22Rv1 (cell line): ENCODE measurements around the gene HCN3.

Experiments
- H3K27ac ChIP-seq: fragments of 450-650 bp; 2 replicates; pipeline ENCODE4 v1.5.1; 2017
- ZFX ChIP-seq: fragments of 450-650 bp; IDR thresholded peaks from 2 replicates; pipeline ENCODE4 v1.6.1; 2017; ENCODE audit warnings: antibody characterized with exemption, borderline replicate concordance
- TF ChIP-seq, protein P1 (sequence below): fragments of 450-650 bp; IDR thresholded peaks from 2 replicates; pipeline ENCODE4 v1.5.1; 2017; ENCODE audit warnings: mild to moderate bottlenecking

The HCN3 gene

DNA sequence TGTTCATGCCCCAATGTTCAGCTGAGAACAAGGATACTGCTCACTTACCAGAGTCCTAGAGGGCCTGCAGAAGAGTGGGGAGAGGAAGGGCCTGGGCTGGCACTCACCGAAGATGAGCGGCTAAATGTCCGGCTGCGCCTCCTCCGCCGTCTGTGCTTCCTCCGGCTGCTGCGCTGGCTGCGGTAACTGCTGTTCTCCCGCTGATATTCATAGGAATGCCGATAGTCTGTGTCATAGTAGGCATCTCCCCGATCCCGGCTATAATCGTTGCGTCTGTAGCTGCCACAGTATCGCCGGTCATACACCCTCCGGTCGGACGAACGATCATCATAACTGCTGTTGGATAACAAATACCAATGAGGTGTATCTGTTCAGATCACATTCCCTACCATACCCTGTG lies 7.9 kb upstream of the HCN3 start:
- no peak overlapping the region for H3K27ac ChIP-seq
- TF ChIP-seq, protein P1, sequence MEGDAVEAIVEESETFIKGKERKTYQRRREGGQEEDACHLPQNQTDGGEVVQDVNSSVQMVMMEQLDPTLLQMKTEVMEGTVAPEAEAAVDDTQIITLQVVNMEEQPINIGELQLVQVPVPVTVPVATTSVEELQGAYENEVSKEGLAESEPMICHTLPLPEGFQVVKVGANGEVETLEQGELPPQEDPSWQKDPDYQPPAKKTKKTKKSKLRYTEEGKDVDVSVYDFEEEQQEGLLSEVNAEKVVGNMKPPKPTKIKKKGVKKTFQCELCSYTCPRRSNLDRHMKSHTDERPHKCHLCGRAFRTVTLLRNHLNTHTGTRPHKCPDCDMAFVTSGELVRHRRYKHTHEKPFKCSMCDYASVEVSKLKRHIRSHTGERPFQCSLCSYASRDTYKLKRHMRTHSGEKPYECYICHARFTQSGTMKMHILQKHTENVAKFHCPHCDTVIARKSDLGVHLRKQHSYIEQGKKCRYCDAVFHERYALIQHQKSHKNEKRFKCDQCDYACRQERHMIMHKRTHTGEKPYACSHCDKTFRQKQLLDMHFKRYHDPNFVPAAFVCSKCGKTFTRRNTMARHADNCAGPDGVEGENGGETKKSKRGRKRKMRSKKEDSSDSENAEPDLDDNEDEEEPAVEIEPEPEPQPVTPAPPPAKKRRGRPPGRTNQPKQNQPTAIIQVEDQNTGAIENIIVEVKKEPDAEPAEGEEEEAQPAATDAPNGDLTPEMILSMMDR = no peak
- TF ChIP-seq ZFX = no peak

DNA sequence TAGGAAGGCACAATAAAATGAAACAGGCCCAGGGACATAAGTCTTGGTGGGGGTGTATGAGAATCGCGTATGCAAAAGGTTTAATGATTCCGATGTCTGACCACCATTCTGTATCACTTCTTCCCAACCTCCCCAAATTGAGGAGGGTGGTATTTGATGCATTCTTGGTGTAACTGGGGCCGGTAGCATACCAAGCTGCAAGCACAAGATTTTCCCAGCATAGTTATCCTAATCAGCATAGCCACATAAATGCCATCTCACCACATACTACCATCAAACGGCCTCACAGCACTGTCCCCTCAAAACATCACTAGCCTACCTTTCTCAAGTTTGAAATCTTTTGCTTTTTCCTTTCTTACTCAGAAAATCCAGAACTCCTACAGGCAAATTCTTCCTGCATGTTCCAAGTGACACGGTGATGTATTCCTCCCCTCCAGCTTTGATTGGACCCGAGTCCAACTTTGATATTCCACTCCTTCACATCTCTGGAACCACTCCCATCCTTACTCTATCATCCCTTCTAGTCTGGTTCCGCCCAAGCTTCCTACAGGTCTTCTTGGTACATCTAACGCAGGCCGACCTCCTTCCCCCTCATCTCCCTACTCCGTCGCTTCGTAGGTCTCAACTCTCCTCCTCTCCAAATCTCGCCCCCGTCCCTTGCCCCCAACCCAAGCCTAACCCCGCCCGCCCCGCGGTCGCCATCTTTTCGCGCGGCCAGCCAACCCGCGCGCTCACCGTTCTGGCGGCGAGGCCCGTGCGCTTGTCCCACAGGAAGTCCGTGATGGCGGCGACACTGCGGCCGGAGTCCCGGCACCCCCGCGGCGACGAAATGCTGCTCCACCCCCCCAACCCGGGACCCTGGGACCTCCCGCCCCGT lies 4.6 kb upstream of the HCN3 start:
- TF ChIP-seq, protein P1 = no peak
- TF ChIP-seq ZFX = no peak
- peak overlapping the region; percentile 100 for H3K27ac ChIP-seq

DNA sequence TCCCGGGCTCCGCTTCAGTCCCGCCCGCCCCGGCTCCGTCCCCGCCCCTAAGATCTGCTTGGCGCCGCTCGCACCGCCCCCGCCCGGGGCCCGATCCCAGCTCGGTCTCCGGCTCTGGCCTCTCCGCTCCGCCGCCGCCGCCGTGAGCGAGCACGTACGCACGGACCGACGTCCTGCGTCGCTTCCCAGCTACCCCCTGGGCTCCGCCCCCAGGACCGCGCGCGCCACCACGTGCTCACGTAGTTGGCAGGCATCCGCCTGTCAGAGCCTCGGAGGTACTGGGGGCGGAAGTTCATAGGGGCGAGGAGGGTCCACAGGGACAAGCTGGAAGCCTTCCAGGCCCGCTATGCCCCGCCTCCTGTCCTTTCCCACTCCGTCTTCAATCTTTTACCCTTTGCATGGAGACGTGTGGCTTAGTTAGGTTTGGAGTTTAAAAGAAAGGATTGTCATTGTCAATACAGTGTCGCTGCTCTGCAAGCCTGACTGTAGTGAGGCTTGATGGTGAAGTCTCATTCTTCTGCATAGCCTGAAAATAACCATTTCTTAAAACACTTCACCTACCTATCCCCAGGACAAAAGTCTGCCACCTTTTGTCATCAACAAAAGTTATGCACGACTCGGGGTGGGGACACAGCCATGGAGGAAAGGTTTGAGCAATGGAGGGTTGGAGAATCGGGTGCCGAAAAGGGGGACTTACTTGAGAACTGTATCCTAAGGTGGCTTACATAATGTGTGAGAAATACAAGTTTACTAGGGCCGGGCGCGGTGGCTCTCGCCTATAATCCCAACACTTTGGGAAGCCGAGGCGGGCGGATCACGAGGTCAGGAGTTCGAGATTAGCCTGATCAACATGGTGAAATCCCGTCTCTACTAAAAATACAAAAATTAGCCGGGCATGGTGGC lies 3.7 kb upstream of the HCN3 start, which contains the start of gene CLK2:
Gene CLK2, minus strand, starts transcription at position 162 of the 903 bp plus-strand sequence. CDS start 2,527 bp downstream, outside the sequence.
- peak within 1 kb of the TSS; percentile 100 for H3K27ac ChIP-seq
- no peak for TF ChIP-seq ZFX
- TF ChIP-seq, protein P1 = no peak

DNA sequence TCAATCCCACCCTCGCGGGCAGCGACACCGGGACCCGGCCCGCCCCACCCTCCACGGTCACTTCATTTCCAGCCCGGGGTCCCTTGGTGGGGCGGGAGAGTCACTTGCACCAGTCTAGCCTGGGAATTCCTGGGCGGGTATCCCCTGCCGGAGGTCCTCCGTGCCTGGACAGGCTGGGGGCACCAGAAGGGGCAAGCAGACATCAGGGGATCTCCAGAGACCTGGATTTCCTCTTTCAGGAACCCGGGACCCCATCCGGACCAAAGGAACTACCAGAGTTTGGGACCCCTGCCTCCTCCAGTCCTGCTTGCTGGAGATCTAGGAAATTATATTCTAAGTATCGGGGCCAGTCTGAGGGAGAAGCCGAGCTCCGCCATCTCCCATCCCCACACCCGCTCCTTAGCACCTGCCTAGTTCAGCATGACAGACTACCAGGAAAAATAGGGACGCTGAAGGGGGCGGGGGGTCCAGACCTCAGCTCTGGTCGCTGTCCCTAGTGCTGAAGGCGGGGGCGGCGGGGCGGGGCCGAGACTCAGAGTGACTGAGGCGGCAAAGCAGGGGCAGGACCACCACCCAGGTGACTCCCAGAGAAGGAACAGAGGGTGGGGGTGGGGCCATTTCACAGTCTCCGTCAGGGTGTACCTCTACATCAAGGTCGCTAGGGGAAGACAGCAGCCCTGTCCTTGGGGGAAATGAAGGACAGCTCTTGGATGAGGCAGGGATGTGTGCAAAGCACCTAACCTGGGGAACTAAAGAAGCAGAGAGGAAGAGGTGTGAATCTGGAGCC lies 832 bp downstream of the HCN3 start:
- H3K27ac ChIP-seq = peak overlapping the region; percentile 77
- TF ChIP-seq, protein P1 = peak; percentile 47
- no peak for TF ChIP-seq ZFX

DNA sequence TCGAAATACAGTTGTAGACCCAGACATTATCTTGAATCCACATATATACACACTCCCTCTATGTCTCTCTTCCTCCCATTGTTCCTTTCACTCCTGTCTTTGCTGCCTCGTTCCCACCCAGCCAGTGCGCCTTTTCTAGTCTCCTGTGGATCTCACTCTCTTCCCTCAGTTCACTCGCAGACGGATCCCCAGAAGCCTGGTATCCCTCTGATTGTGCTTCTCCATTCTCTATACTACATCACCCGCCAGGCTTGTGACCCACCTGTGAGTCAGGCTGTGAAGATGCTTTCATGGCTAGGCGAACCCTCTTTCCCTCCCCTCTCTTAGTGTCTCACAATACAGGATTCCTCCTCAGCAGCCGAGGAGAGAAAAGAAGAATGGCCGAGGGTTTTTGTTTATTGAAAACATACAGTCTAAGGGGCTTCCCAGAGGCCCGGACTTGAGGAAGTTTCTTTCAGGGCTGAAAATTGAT lies 1.5 kb downstream of the HCN3 start:
- no peak for TF ChIP-seq ZFX
- TF ChIP-seq, protein P1 = no peak
- H3K27ac ChIP-seq = peak overlapping the region; percentile 77

DNA sequence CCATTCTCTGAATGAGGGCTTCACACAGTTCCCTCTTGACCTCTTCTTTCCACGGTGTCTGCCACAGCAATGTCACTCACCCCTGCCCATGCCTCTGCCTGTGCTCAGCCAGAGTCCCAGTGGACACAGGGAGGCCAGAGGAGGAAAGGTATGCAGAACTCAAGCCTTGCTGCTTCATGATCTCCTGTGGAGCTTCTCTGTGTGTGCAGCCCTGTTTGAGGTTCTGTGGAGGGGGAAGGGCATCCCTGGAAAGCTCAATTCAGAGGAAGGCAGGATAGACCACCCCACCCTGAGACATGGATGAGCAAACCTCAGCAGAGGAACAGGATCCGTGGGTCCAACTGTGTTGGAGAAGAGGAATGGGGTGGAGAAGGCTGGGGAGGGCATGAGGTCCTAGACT lies 2.0 kb downstream of the HCN3 start:
- peak overlapping the region; percentile 77; the same call in 1 of the 2 replicates for H3K27ac ChIP-seq
- TF ChIP-seq, protein P1 = no peak
- no peak for TF ChIP-seq ZFX
